Measurements from ENCODE around the gene ZSCAN31.
"Not testable (repeated sequence)": the region's sequence is repeated elsewhere in the genome, so short reads cannot be mapped to it uniquely, and the experiment has no call there.

DNA sequence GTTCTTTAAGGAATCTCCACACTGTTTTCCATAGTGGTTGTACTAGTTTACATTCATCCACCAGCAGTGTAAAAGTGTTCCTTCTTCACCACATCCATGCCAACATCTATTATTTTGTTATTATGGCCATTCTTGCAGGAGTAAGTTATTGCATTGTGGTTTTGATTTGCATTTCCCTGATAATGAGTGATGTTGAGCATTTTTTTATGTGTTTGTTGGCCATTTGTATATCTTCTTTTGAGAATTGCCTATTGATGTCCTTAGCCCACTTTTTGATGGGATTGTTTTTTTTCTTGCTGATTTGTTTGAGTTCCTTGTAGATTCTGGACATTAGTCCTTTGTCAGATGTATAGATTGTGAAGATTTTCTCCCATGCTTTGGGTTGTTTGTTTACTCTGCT lies 29.6 kb downstream of the ZSCAN31 start:
- TF ChIP-seq POLR2A (IDR thresholded peaks at IDR 0.05): not testable (repeated sequence)
- TF ChIP-seq, protein P1, sequence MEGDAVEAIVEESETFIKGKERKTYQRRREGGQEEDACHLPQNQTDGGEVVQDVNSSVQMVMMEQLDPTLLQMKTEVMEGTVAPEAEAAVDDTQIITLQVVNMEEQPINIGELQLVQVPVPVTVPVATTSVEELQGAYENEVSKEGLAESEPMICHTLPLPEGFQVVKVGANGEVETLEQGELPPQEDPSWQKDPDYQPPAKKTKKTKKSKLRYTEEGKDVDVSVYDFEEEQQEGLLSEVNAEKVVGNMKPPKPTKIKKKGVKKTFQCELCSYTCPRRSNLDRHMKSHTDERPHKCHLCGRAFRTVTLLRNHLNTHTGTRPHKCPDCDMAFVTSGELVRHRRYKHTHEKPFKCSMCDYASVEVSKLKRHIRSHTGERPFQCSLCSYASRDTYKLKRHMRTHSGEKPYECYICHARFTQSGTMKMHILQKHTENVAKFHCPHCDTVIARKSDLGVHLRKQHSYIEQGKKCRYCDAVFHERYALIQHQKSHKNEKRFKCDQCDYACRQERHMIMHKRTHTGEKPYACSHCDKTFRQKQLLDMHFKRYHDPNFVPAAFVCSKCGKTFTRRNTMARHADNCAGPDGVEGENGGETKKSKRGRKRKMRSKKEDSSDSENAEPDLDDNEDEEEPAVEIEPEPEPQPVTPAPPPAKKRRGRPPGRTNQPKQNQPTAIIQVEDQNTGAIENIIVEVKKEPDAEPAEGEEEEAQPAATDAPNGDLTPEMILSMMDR (IDR thresholded peaks at IDR 0.05): not testable (repeated sequence)
